SJCRH30 (cell line): ENCODE data around the gene RSPRY1. TPM values are rescaled to one million over a fixed set of nuclear protein-coding genes. Genes with fewer than 3 reads are reported as not detected.

Experiments used
- DNase-seq, 2 experiments: peaks; one replicate each; pipeline ENCODE4 v3.0.0-alpha.2; 2015 to 2020
- H3K27ac ChIP-seq: fragments of 250-450 bp; sonication (Bioruptor Pico); 2 replicates; pipeline ENCODE4 v1.5.1; 2020; ENCODE audit warnings: mild to moderate bottlenecking, moderate library complexity
- H3K27me3 ChIP-seq: fragments of 250-450 bp; sonication (Bioruptor Pico); 2 replicates; pipeline ENCODE4 v1.5.1; 2020; ENCODE audit warnings: mild to moderate bottlenecking, moderate library complexity
- H3K36me3 ChIP-seq: fragments of 250-450 bp; sonication (Bioruptor Pico); 2 replicates; pipeline ENCODE4 v1.5.1; 2020; ENCODE audit warnings: mild to moderate bottlenecking, moderate library complexity
- H3K4me1 ChIP-seq: fragments of 250-450 bp; sonication (Bioruptor Pico); 2 replicates; pipeline ENCODE4 v1.5.1; 2020; ENCODE audit warnings: mild to moderate bottlenecking, moderate library complexity
- H3K4me3 ChIP-seq: fragments of 250-450 bp; sonication (Bioruptor Pico); 2 replicates; pipeline ENCODE4 v1.5.1; 2020; ENCODE audit warnings: mild to moderate bottlenecking, moderate library complexity
- H3K9me3 ChIP-seq: fragments of 250-450 bp; sonication (Bioruptor Pico); replicated peaks from 2 replicates; pipeline ENCODE4 v1.5.1; 2020; ENCODE audit warnings: mild to moderate bottlenecking, moderate library complexity
- total RNA-seq: library from RNA; depleted of rRNA; stranded (reverse); fragments of >200 nt; shearing (Covaris generic); gene quantifications from 2 replicates; pipeline ENCODE4 v1.2.3, GENCODE V29; 2014

Gene RSPRY1
- total RNA-seq, 1 experiment from 2014 or later: 49.9 TPM

DNA sequence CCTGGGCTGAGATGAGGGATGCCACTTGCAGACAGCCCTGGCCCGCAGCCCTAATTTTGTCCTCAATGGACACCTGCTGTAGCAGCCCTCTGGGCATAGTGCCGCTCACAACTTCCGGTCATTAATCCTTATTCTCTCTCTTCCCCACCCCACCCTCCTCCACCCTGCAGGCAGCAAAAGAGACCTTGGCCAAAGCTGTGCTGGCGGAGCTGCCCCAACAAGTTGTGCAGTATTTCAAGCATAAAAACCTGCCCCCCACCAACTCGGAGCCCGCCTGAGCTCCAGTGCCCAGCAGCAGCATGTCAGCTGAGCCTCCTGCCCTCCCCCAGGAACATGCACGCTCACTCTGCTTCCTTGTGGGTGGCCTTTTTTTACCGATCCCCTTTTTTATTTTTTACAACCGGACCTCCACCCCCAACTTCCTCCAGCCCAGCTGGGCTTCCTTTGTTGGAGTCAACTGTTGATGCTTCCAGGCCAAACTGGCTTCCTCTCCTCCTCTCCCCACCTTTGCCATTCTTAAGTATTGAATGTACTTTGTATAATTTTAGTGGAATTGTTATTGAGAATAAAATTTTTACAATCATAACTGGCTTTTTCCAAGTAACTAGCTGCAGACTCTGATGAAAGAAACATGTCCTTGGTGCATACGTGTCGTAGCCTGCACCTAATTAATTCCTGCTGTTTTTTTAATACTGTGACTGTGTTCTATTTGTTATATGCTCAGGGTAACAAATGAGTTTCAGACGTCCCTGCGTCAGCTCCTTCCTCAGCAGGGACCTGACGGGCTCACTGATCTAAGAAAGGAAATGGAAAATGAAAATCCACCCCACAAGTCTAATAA lies 38.5 kb upstream of the RSPRY1 start:
- Histone ChIP-seq H3K4me3 (no peak overlapping the region), H3K27me3 (no peaks in the 10 kb centered on the region), H3K4me1 (peaks cover 8% of the 10 kb centered on the region; the same call in 1 of the 2 replicates), H3K9me3 (no peaks in the 10 kb centered on the region), H3K36me3 (peaks cover 11% of the 10 kb centered on the region; the same call in 1 of the 2 replicates), H3K27ac (no peak overlapping the region)
- DNase-seq: peak; percentile 38 to 41

DNA sequence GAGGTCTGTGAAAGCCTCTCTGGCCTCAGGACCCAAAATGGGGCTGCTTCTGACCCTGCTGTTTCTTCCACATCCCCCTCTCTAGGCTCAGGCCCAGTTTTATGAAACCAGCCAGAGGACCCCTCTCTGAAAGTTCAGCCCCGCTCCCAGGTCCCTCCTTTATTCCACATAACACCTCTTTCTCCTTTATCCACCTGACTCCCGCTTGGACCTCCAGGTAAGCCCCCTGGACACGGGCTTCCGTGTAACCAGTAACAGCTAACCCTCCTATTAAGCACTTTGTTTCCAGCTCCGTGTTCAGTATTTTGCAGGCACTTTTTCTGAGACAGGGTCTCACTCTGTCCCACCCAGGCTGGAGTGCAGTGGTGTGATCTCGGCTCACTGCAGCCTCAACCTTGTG lies 37.6 kb upstream of the RSPRY1 start:
- Histone ChIP-seq H3K9me3 (no peaks in the 10 kb centered on the region), H3K27ac (no peak overlapping the region), H3K36me3 (peaks cover 11% of the 10 kb centered on the region; the same call in 1 of the 2 replicates), H3K27me3 (no peaks in the 10 kb centered on the region), H3K4me3 (no peak overlapping the region), H3K4me1 (peaks cover 8% of the 10 kb centered on the region; the same call in 1 of the 2 replicates)
- DNase-seq: no peak

DNA sequence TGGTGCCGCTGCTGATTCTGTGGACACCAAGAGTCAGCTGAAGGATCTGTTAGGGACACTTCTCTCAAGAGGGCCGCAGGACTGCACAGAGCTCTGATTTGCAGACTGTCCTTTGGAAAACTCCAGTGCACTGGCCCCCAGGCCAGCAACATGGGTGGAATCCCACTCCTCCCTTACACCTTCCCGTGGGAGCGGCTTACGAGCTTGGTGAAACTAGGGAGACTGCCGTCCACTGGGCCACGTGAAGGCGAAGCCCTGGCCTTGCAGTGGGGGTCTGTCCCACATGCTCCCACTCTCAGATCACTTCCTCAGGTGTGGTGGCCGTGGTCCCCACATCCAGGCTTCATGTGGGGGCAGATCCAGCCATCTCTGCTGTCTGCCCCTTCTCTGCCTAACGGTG lies 36.7 kb upstream of the RSPRY1 start:
- no peaks in the 10 kb centered on the region for H3K9me3 ChIP-seq
- H3K4me1 ChIP-seq: peaks cover 8% of the 10 kb centered on the region; the same call in 1 of the 2 replicates
- no peak overlapping the region for H3K4me3 ChIP-seq
- H3K27me3 ChIP-seq: no peaks in the 10 kb centered on the region
- no peak for DNase-seq
- peaks cover 11% of the 10 kb centered on the region; the same call in 1 of the 2 replicates for H3K36me3 ChIP-seq
- no peak overlapping the region for H3K27ac ChIP-seq

DNA sequence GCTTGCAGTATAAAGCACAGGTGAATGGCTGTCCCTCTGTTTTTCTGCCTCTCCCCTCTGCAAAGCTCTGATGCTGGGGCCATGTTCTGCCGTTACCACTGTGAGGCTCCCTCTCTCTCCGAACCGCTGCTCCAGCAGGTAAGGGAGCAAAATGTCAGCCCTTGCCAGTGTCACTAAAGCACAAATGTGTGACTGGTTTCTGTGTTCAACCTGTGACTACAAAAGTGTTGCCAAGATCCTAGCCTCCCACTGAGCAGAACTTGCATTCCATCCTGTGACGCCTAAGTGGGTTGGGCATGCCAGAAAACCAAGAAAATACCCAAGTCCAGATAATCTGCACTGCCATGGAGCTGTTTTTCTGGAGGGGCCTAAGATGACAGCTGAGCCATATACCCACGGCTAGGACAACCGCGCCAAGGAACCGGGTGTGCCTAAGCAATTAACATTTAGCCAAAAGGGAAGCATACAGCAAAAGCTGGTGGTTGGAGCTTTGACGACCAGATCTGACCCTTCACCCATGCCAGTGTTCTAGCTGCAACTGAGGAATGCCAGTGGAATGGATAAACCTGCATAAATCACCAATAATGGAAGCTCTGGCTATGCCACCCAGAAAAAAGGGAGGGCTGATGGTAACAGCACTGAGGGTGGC lies 35.3 kb upstream of the RSPRY1 start:
- peaks cover 8% of the 10 kb centered on the region; the same call in 1 of the 2 replicates for H3K4me1 ChIP-seq
- H3K4me3 ChIP-seq: no peak overlapping the region
- H3K27me3 ChIP-seq: no peaks in the 10 kb centered on the region
- no peaks in the 10 kb centered on the region for H3K9me3 ChIP-seq
- DNase-seq: no peak
- H3K36me3 ChIP-seq: peaks cover 16% of the 10 kb centered on the region
- H3K27ac ChIP-seq: no peak overlapping the region

DNA sequence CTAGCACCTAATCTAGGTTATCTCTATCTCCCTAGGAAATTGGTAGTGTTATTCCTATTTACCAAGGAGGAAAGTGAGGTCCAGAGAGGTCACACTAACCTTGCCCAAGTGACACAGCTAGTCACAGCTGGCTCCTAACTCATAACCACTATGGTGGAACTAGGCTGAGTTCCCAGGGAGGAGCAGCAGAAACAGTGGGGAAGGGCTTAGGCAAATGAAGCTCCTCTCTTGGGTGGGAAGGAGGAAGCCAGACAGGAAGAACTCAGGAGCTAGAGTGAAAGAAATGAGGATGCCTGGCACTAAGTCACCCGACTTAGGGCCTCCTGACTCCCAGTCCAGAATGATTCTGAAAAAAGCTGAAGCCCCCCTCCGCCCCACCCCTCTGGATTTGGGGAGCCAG lies 34.8 kb upstream of the RSPRY1 start:
- Histone ChIP-seq H3K4me3 (no peak overlapping the region), H3K36me3 (peaks cover 21% of the 10 kb centered on the region), H3K27ac (no peak overlapping the region), H3K4me1 (peaks cover 8% of the 10 kb centered on the region; the same call in 1 of the 2 replicates), H3K27me3 (no peaks in the 10 kb centered on the region), H3K9me3 (no peaks in the 10 kb centered on the region)
- no peak for DNase-seq

DNA sequence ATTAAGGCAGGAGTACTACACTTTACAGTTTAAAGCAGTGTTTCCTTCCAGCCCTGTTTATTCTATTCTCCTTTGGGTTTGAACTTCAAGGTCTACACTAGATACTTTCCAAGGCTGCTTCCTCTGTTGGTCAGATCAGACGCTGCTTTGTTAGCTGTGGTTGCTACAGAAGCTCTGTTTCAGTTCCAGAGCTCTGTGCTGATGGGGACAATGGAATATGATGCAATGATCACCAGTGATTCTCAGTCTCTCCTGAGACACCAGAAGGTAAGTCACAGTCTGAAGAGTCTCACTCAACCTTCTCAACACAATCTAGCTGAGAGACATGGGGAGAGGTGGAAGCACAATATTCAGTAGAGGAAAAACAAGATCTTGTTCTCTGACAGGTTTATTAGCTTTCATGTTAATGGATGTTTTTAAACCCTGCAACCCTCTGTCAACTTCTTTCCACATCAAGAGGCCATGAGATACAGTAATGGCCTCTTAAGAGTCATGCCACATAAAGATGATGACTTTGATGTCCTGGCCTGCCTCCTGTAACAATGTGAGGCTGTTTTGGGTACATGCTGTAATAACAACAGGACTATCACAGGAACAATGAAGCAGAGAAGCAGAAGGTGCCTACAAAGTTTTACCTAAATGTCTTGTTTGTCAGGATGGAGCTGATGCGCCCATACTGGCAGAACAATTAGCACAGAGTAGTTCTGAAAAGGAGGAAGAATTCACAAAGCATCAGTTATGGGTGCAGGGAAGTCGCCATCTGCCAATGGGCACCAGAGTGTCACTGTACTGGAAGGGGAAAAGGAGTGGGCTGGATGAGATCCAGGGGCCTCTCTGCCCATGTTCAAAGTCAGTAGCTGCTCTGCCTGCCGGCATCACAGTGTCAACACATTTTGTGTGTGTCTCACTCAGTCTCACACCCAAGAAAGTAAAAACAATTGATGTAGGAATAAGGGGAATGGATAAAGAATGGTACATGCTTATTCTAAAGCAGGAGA lies 33.7 kb upstream of the RSPRY1 start:
- no peak for DNase-seq
- no peaks in the 10 kb centered on the region for H3K9me3 ChIP-seq
- peaks cover 5% of the 10 kb centered on the region; the same call in 1 of the 2 replicates for H3K4me1 ChIP-seq
- H3K27me3 ChIP-seq: no peaks in the 10 kb centered on the region
- no peak overlapping the region for H3K4me3 ChIP-seq
- no peak overlapping the region for H3K27ac ChIP-seq
- H3K36me3 ChIP-seq: peaks cover 25% of the 10 kb centered on the region

DNA sequence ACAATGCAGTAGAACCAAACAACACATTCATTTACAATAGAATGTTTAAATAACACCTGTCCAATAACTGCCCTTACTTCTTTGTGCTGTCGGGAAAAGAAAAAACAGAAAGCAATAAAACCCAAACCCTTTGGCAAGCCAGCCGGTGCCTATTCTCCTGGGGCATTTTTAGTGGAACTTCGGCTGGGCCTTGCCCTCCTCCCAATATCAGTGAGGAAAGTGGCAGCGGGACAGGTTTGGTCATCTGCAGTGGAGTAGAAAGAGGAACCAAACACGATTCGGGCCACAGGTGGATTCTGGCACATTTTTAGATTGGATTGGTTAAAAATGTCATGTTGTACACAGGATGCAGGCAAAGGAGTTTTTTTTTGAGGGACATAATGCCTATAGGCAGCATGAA lies 32.3 kb upstream of the RSPRY1 start:
- no peak overlapping the region for H3K4me3 ChIP-seq
- no peak overlapping the region for H3K27ac ChIP-seq
- H3K36me3 ChIP-seq: peaks cover 39% of the 10 kb centered on the region
- H3K27me3 ChIP-seq: no peaks in the 10 kb centered on the region
- no peaks in the 10 kb centered on the region for H3K9me3 ChIP-seq
- no peaks in the 10 kb centered on the region for H3K4me1 ChIP-seq
- DNase-seq: no peak

DNA sequence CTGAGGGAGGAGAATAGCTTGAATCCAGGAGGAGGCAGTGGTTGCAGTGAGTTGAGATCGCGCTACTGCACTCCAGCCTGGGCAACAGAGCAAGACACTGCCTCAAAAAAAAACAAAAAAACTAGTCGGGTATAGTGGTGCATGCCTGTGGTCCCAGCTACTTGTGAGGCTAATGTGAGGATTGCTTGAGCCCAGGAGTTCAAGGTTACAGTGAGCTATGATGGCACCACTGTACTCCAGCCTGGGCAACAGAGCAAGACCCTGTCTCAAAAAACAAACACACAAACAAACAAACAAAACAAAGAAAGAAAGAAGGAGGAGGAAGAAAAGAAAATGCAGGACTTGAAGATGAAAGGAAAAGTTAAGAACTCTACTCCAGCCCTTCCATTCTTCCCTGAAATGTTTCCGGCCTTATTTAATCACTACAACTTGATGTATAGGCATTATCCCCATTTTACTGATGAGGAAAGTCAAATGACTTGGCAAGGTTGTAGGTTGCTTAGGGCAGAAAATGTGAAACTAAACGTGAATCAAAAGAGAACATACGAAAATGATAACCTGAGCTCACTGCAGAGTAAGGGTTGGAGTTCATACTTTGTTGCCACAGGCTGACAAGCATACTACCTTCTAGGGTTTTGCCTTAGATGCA lies 30.3 kb upstream of the RSPRY1 start:
- Histone ChIP-seq H3K27ac (no peak overlapping the region), H3K4me1 (no peaks in the 10 kb centered on the region), H3K36me3 (peaks cover 50% of the 10 kb centered on the region), H3K27me3 (no peaks in the 10 kb centered on the region), H3K4me3 (no peak overlapping the region), H3K9me3 (no peaks in the 10 kb centered on the region)
- no peak for DNase-seq

DNA sequence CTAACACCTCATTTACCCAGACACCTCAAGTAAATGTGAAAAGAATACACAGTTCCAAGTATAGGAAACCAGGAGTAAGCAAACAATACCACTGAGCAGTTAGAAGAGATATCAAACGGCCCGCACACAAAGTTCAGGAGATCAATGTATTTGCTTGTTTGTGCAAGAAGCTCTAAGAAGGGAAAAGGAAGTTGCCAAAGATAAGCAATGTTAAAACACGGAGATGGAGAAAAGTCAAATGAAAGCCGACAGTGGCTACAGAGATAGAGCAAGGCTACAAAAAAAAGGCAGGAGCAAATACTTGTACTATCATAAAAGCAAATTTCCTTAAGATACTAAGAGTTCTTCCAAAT lies 29.8 kb upstream of the RSPRY1 start:
- Histone ChIP-seq H3K27ac (no peak overlapping the region), H3K9me3 (no peaks in the 10 kb centered on the region), H3K4me3 (no peak overlapping the region), H3K36me3 (peaks cover 52% of the 10 kb centered on the region), H3K27me3 (no peaks in the 10 kb centered on the region), H3K4me1 (no peaks in the 10 kb centered on the region)
- no peak for DNase-seq

DNA sequence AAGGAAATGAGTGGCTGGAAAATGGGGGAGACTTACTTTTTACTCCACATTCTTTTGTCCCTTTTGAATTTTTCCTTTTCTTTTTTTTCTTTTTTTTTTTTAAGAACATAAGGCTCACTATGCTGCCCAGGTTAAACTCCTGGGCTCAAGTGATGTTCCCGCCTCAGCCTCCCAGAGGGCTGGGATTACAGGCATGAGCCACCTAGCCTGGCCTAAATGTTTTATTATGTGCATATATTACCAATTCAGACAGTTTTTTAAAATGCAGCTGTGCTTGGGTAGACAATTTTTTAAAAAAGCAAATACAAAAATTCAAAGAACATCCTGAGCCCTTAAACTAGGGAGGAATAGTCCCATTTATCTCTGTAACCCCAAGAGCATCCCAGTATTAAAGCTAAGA lies 28.6 kb upstream of the RSPRY1 start:
- Histone ChIP-seq H3K4me3 (no peak overlapping the region), H3K27me3 (no peaks in the 10 kb centered on the region), H3K4me1 (no peaks in the 10 kb centered on the region), H3K27ac (no peak overlapping the region), H3K36me3 (peaks cover 54% of the 10 kb centered on the region), H3K9me3 (no peaks in the 10 kb centered on the region)
- DNase-seq: no peak

DNA sequence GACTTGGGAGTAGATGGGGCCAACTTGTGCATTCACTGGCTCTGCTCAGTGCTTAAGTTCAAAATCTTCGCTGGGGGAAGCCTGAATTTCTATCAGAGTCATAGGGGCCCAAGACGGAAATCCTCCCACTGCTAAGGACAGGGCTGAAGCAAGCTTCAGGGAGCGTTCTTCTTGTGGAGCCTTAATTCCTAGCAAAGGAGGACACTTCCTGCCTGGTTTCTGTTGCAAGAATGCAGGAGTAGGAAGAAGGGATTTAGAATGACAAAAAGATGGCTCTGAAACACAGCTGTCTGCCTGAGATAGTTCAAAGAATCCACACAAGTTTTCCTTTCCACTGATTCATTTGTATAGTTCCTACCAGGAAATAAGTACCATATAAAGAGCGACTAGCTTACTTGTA lies 26.7 kb upstream of the RSPRY1 start:
- DNase-seq: no peak
- Histone ChIP-seq H3K27me3 (no peaks in the 10 kb centered on the region), H3K27ac (no peak overlapping the region), H3K36me3 (peaks cover 65% of the 10 kb centered on the region), H3K4me1 (peaks cover 3% of the 10 kb centered on the region), H3K4me3 (no peak overlapping the region), H3K9me3 (no peaks in the 10 kb centered on the region)

DNA sequence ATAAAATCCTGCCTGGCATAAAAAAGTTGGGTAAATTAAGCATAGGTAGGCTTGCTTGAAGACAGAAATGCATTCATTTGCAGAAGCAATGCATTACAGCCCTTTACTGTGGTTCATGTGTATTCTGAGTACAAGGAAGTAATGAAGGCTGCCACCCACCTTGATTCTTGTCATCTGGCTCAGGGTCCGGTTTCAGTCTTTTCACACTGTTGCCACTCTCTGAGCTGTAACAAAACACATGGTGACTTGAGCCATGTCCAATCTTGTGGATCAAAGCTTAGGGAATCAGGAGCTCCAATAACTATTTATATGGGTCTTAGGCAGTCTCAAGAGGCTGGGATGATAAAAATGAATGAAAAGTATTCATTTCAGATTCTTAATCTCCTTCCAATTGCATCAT lies 22.3 kb upstream of the RSPRY1 start:
- Histone ChIP-seq H3K9me3 (no peaks in the 10 kb centered on the region), H3K27me3 (no peaks in the 10 kb centered on the region), H3K36me3 (peaks cover 58% of the 10 kb centered on the region), H3K4me1 (peaks cover 3% of the 10 kb centered on the region), H3K4me3 (no peak overlapping the region), H3K27ac (no peak overlapping the region)
- DNase-seq: peak; percentile 27 to 53

DNA sequence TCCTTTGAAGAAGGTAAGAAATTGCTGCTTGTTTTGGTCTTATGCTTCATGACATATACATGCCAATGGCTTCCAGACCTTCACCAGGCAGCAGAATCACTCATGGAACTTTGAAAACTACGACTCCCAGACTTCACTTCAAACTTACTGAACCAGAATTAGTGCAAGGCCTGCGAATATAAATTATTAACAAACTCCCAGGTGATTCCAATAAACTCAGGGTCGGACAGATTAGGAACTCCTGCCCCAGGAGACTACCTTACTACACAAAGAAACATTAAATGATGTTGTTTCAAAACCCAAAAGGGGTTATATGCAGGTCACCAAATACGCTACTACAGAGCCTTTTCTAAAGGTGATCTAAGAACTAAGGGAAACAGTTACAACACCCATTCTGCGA lies 20.6 kb upstream of the RSPRY1 start:
- Histone ChIP-seq H3K4me3 (no peak overlapping the region), H3K9me3 (no peaks in the 10 kb centered on the region), H3K36me3 (peaks cover 54% of the 10 kb centered on the region), H3K4me1 (peaks cover 12% of the 10 kb centered on the region), H3K27ac (no peak overlapping the region), H3K27me3 (no peaks in the 10 kb centered on the region)
- DNase-seq: no peak

DNA sequence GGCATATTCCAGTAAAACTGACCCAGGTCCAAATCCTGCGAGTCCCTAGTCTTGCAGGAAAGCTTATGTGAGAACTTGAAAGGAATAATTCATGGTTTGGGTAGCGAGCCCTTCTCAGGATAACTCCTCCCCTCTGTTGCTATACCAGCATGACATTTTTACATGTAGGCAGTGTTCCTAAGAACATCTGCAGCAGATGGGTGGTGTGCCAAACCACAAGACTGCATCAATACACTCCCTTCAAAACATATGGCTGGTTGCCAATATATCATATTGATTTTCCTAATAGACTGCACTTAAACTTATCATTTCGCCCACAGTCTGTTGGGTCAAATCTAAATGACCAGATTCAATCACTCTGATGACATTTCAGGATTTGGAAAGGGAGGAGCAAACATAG lies 20.2 kb upstream of the RSPRY1 start:
- no peaks in the 10 kb centered on the region for H3K9me3 ChIP-seq
- no peak overlapping the region for H3K27ac ChIP-seq
- H3K36me3 ChIP-seq: peaks cover 55% of the 10 kb centered on the region
- H3K4me1 ChIP-seq: peaks cover 12% of the 10 kb centered on the region
- no peaks in the 10 kb centered on the region for H3K27me3 ChIP-seq
- DNase-seq: no peak
- H3K4me3 ChIP-seq: no peak overlapping the region
